AG04449 (cell line): ENCODE results near the gene NRXN2.

Experiments used
- CTCF ChIA-PET: fragments of 350-600 bp; formaldehyde crosslinking; extraction: SDS; loops from one replicate; lab custom pipeline; 2021; ENCODE audit warnings: antibody characterized with exemption; lab: Yijun Ruan, JAX
- POLR2A ChIA-PET: fragments of 400-600, 350-600 bp; formaldehyde crosslinking; extraction: SDS; loops from one replicate; lab custom pipeline; 2020; ENCODE audit warnings: antibody characterized with exemption, inconsistent platforms; lab: Yijun Ruan, JAX
- DNase-seq: peaks from one replicate; pipeline ENCODE4 v3.0.0-alpha.2; 2010; ENCODE audit warnings: low read depth, low spot score
- H3K4me3 ChIP-seq: 2 replicates; pipeline ENCODE4 v1.5.1; 2011; ENCODE audit warnings: low read depth, mild to moderate bottlenecking, control low read depth, low read length
- TF ChIP-seq, protein P1 (sequence below): IDR thresholded peaks from one replicate; pipeline ENCODE4 v1.5.1; 2011; ENCODE audit warnings: mild to moderate bottlenecking, moderate library complexity, low read length, control low read depth, inconsistent platforms; ENCODE audit not compliant: insufficient read depth; ENCODE audit errors: missing control alignments

Gene NRXN2

DNA sequence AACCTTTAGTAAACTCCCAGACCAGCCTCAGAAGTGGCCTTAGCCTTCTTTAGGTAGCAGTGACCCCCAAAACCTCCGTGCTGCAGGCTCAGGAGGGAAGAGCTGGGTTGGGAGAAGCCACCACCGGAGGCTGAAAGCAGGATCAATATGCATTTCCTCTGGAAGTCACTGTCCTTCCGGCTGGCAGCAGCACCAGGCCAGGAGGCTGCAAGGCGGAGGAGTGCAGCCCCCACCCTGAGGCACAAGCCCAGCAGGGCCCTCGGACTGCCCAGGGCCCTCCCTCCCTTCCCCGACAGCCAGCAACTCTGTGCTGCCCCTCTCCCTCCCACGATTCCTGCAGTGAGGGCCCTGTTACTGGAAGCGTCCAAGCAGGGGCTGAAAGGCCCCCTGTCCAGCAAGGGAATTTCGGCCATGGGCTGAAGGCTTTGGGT lies 3.2 kb upstream of the NRXN2 start:
- H3K4me3 ChIP-seq = no peak overlapping the region
- CTCF ChIA-PET = interaction anchor here (0.6 to 4.8 kb wide), 7 partner anchors 9 to 277 kb away, joined by 3 to 19 read pairs (median 5); no protein-coding TSS in a partner anchor
- no peak for DNase-seq
- POLR2A ChIA-PET = no interaction called here
- TF ChIP-seq, protein P1, sequence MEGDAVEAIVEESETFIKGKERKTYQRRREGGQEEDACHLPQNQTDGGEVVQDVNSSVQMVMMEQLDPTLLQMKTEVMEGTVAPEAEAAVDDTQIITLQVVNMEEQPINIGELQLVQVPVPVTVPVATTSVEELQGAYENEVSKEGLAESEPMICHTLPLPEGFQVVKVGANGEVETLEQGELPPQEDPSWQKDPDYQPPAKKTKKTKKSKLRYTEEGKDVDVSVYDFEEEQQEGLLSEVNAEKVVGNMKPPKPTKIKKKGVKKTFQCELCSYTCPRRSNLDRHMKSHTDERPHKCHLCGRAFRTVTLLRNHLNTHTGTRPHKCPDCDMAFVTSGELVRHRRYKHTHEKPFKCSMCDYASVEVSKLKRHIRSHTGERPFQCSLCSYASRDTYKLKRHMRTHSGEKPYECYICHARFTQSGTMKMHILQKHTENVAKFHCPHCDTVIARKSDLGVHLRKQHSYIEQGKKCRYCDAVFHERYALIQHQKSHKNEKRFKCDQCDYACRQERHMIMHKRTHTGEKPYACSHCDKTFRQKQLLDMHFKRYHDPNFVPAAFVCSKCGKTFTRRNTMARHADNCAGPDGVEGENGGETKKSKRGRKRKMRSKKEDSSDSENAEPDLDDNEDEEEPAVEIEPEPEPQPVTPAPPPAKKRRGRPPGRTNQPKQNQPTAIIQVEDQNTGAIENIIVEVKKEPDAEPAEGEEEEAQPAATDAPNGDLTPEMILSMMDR = no peak

DNA sequence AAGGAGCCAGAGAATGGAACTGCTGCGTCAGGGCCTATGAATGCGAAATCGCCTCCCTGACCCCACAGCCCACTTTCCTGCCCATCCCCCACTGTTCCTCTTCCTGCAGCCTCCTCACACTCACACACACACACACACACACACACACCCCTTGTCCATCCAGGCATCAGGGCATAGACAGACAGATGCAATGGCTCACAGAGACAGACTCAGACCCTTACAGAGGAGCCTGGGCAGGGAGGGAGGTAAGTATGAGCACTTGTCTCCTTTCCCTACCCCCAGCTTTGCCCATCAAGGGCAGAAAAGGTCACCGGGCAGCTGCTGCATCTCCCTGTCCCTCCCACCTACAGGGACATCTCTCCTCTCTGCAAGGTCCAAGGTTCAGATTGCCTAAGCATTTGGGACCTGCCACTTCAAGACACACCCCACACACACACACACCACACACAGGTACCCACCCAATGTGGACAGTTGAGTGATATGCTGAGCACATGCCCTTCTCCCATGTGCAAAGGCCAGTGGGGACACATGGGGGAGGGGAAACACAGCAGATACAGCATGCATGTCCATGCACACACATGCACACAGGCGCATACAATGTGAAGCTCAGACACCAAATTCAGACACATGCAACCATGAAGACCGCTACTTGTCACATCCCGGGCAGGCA lies 2.0 kb upstream of the NRXN2 start:
- no peak for DNase-seq
- TF ChIP-seq, protein P1 = no peak
- H3K4me3 ChIP-seq = no peak overlapping the region
- CTCF ChIA-PET = interaction anchor here (1.4 to 4.8 kb wide), 6 partner anchors 8 to 36 kb away, joined by 4 to 19 read pairs (median 8); no protein-coding TSS in a partner anchor
- POLR2A ChIA-PET = no interaction called here

DNA sequence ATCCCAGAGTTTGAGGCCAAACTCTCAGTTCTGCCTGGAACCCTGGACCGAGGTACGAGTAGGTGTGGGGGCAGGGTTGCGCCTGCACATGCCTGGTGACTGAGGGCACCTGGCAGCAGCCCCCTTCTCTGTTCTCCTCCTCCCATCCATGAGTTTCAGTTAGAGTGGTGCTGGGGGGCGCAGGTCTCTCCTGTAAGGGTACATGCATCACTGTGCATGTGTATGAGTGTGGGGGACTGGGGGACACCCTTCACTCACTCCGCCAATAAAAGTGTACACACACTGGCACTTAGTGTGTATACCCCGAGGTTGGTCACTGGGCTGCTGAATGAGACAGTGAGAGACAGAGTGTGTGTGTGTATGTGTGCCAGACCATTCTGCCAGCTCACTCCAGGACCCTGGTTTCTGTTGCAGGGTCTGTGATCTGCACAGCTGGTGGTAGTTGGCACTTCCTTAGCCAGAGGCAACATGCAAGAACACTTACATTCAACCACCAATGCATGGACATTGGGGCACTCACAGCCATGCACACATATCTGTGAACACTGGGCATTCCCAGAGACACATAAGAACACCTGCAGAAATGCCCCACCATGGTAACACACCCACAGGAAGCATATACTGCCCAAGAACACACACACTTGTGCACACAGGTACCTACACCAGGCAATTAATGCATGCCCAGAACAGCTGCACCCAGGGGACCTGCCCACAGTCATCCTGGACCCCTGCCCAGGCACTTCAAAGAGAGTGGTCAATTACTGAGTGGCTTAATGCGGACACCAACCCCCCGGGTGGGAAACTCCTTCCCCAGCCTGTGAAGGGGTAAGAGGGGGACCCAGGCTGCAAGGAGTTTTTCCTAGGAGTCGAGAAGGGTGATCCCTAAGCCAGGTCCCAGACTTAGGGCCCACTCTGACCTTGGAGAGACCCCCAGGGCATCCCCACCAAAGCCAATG lies 1.2 kb upstream of the NRXN2 start:
- no peak for DNase-seq
- ChIA-PET CTCF (interaction anchor here (1.4 to 4.8 kb wide), 4 partner anchors 9 to 36 kb away, joined by 4 to 19 read pairs (median 8); no protein-coding TSS in a partner anchor), POLR2A (no interaction called here)
- TF ChIP-seq, protein P1 = no peak
- no peak overlapping the region for H3K4me3 ChIP-seq

DNA sequence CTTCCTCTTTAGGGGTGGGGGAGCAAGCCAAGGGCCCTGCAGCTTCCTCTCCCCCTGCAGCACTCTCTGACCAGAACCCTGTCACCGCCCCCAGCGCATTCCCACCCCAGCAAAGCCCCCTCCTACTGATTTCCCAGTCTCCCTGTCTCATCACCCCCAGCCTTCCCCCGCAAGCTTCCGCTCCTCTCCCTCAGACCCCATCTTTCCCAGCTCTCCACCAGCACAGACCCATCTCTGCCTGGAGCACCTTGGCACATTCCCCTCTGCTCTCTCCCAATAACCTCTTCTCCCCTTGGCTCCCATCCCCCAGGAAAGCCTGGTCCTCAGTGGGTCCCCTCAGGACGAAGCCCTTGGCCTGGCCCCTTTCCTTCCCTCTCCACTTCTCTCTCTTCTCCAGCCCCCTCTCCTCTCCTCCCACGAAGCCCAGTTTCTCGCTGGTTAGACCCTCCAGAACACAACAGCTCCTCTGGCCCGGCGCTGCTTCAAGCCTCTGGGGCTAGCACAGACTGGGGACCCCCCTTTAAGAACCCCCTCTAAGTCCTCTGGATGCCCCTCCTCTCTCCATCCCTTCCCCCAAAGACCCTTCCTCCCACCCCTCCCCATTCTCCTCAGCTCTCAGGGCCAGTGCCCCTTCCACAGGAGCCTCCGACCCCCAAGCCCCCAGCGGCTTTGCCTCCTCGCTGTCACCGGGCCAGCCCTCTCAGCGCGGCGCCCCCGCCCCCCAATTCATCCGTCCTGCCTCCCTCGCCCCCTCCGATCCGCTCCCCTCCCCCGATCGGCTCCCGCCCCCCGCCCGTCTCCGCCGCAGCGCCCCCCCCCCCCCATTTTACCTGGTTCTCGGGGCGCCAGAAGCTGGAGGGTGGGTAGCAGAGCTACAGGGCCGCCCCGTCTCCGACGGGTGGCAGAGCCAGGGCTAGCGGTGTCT lies 594 bp downstream of the NRXN2 start:
- POLR2A ChIA-PET = no interaction called here
- TF ChIP-seq, protein P1 = no peak
- CTCF ChIA-PET = interaction anchor here (0.7 to 3.0 kb wide), 5 partner anchors 12 to 273 kb away, joined by 3 to 14 read pairs (median 3); partner anchors contain the start of gene RASGRP2
- no peak for DNase-seq
- no peak overlapping the region for H3K4me3 ChIP-seq

DNA sequence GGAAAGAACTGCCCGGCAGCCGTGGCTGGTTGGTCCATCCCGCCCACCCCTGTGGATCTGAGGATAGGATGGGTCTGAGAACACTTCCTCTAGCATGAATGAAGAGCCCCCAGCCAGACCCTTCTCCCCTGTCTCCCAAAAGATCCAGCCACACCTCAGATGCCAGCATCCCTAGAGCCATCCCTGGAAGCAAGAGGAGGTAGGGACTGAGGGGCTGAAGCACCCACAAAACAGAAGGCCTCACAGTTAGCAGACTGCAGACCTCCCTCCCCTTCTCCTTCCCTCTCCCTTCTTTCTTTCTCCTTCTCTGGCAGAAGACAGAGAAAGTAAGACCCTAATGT lies 1.7 kb downstream of the NRXN2 start:
- no peak overlapping the region for H3K4me3 ChIP-seq
- DNase-seq = no peak
- POLR2A ChIA-PET = no interaction called here
- CTCF ChIA-PET = interaction anchor here (1.1 to 3.0 kb wide), 3 partner anchors 23 to 272 kb away, joined by 3 to 14 read pairs (median 4); partner anchors contain the start of gene RASGRP2
- TF ChIP-seq, protein P1 = no peak
